ENCODE results near the gene PLLP. TPM values are rescaled to one million over a fixed set of nuclear protein-coding genes. Genes with fewer than 3 reads are reported as not detected.

The PLLP gene
- polyA plus RNA-seq, 4 donors = 18.6 to 33.5 (median 21.6) TPM

DNA sequence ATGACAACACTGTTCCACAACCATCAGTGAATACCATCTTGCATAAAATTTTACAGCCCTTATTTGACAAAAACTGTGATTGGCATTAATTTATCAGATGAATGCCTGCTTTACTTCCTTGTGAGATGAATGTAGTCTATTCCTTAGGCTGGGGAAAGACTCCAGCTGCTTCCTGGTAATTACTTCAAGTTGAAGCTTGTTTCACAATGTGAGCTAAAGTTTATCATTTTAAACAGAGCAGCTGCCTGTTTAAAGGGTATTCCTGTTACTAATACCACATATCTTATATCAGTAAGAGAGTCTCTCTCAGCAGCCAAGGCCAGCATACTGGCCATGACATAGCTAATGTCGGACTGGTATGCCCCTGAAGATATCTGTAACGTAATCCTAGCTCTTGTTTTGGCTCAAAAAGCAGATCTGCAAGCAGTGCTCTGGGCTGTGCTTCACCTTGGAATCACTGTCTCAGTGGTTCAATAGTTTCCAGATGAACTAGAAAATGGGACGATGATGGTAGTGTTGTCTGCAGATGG lies 52.6 kb downstream of the PLLP start:
- no peak for DNase-seq (ENCODE audit: low read depth in 4 of 4, low spot score in 2 of 4)

DNA sequence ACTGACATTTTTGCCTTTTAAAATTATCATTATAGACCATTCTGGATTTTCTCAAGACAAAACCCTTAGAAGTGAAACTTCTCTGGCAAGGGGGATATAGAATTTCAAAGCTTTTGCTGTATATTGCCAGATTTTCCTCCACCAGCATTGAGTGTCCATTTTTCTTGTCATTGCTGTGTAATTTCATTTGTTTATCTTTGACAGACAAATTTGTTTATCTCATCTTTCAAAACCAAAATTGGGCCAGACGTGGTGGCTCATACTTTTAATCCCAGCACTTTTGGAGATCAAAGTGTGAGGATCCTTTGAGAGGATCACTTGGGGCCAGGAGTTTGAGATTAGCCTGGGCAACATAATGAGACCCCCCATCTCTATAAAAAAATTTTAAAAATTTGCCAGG lies 55.4 kb downstream of the PLLP start:
- no peak for DNase-seq (ENCODE audit: low read depth in 4 of 4, low spot score in 2 of 4)

DNA sequence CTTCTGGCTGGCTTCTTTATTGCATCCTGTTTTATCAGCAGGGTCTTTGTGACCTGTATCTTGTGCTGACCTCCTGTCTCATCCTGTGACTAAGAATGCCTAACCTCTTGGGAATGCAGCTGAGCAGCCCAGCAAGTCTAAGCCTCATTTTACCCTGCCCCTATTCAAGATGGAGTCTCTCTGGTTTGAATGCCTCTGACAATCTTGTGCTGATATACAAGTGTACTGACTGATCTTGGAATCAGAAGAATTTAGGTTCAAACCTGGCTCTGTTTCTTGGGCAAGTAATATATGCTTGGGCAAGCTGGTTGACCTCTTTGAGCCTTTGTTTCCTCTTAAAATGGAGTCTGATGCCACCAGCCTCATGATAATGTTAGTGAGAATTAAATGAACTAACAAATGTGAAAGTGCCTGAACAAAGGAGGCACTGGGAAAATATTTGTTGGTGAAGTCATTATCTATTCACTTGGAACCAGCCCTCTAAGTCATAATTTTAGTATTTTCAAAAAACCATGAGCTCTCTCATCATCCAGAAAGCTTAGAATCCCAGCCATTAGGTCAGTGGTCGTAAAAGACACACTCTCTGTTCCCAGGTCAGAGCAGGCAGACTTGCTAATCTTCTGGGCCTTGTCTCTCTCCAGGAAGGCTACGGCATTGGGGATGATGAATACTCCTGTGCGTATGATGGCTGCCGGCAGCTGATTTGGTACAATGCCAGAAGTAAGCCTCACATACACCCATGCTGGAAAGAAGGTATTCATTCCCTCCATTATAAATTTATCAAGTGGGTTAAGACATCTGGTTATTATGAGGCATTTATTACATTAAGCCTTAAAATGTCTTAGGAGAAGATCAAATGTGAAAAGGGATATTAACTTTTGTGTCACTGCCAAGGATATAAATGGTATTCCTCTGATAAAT lies 57.5 kb downstream of the PLLP start:
- no peak for DNase-seq (ENCODE audit: low read depth in 4 of 4, low spot score in 2 of 4)

DNA sequence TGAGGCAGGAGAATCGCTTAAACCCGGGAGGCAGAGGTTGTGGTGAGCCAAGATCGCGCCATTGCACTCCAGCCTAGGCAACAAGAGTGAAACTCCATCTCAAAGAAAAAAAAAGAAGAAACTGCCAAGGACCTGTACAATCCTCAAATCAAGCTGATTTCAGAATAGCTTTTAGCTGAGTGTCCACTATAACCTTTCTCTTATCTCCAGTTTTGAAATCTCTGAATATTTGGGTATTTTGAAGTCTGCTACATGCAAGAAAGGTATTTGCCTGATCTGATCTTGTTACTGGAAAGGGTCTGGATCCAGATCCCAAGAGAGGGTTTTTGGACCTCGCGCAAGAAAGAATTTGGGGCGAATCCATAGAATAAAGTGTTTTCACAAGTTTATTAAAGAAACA lies 58.5 kb downstream of the PLLP start:
- DNase-seq (ENCODE audit: low read depth in 4 of 4, low spot score in 2 of 4) = no peak

DNA sequence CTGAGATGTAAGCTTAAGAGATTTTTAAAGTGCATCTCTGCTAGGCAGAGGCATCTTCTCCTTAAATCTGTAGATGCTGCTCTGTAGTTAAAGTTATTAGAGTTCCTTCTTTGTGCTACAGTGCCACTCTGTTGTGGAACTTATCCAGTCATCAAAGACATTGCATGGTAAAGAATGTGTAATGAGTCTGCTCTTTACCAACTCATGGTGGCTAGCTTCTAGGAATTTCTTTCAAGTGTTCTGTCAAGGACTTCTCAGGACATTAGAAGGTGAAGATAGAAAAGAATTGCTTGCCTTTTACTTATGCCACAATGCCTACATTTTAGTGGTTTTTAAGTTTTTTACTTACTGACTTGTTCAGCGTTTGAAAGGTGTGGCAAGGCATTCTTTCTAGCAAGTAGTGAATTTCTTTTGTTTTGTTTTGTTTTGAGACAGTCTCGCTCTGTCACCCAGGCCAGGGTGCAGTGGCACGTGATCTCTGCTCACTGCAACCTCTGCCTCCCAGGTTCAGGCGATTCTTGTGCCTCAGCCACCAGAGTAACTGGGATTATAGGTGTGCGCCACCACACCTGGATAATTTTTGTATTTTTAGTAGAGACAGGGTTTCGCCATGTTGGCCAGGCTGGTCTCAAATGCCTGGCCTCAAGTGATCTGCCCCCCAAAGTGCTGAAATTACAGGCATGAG lies 59.7 kb downstream of the PLLP start:
- DNase-seq (ENCODE audit: low read depth in 4 of 4, low spot score in 2 of 4) = no peak

DNA sequence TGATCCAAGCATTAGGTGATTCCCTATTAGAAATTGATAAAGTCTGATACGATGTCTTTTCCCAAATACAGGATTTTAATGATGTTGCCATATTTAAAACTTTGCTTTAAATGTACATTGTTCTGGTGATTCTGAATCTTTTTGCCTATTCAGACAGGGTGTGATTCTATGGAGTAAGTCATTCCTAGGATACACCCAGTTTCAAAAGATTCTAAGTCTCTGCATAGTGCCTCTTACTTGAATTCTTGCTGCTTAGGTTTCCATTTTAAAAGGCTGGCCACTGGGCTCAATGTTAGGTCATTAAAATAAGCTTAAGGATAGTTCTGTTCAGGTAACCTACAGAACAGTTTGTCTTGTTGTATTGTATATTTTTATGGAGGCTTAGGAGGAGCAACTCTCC lies 61.4 kb downstream of the PLLP start:
- DNase-seq (ENCODE audit: low read depth in 4 of 4, low spot score in 2 of 4) = no peak

DNA sequence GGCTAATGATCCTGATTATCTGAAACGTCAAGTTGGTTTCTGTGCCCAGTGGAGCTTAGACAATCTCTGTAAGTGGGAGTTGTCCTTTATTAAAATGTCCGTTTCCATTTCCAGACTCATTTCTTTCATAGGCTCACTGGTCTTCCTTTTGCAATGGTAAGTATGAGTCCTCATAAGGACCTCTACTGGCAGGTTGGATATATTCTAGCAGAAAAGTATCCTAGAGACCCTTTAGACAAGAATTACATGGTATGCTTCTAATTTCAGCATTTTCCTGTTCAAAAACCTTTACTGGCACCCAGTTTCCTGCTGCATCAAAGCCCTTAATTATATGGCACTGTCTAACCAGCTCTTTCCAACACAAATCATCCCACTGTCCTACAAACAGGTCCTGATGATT lies 67.5 kb downstream of the PLLP start:
- DNase-seq (ENCODE audit: low read depth in 4 of 4, low spot score in 2 of 4) = no peak

DNA sequence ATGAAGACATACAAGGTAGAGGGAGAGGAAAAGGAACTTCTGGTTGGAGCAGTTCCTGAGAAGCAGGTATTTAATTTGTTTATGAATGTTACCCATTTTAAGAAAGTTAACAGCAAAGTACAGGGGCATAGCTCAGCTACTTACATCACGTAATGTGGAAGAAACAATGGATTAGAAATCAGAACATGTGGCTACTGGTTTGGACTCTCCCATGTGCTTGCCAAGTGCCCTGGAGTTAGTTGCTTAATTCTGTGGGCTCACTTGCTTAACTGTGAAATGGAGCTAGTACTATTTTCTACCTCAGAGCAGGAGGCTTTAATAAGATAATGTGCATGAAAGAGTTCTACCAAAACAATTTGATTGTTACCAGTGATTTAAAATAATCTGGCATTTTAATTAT lies 71.0 kb downstream of the PLLP start:
- DNase-seq (ENCODE audit: low read depth in 4 of 4, low spot score in 2 of 4) = no peak

DNA sequence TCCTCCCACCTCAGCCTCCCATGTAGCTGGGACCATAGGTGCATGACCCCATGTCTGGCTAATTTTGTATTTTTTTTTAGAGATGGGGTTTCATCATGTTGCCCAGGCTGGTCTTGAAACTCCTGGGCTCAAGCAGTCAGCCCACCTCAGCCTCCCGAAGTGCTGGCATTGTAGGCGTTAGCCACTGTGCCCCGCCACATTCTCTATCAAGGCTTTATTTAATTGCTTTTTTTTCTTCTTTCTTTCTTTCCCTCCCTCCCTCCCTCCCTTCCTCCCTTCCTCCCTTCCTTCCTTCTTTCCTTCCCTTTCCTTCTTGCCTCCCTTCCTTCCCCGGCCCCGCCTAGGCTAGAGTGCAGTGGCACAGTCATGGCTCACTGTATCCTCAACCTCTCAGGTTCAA lies 74.7 kb downstream of the PLLP start:
- no peak for DNase-seq (ENCODE audit: low read depth in 4 of 4, low spot score in 2 of 4)

DNA sequence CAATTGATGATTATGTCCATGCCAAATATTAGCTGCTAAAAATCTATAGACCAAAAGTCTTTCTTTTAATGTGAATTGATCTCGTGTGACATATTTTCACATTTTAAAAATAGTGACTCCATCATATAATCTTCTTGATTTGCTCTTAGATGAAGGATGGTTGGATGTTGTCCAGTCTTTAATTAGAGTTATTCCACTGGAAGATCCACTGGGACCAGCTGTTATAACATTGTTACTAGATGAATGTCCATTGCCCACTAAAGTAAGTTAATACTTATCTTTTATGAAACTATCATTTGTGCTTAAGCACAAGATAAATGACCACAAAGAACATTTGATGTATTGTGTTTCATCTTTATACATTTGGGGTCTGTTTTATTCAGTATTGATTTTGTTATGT lies 75.5 kb downstream of the PLLP start:
- DNase-seq (ENCODE audit: low read depth in 4 of 4, low spot score in 2 of 4) = no peak

Other genes with a start within 250 kb of the PLLP start
- gene CPNE2, start 192.1 kb downstream of the PLLP start, polyA plus RNA-seq (ENCODE audit: insufficient read length in 4 of 4) = 10 to 100 TPM; 32.4 to 40.9 (median 38.8) TPM
- gene PSME3IP1, start 98.6 kb downstream of the PLLP start, polyA plus RNA-seq (ENCODE audit: insufficient read length in 4 of 4) = 100 to 1,000 TPM in 3 of 4 donors, 10 to 100 TPM in 1; 81.7 to 137 (median 121) TPM
- gene RSPRY1, start 98.3 kb downstream of the PLLP start, polyA plus RNA-seq (ENCODE audit: insufficient read length in 4 of 4) = 10 to 100 TPM; 39.7 to 47.8 (median 43.6) TPM
- 10 to 100 TPM; 70.0 to 82.8 (median 77.5) TPM for gene ARL2BP, start 39.4 kb downstream of the PLLP start, polyA plus RNA-seq (ENCODE audit: insufficient read length in 4 of 4)
- under 1 TPM; 0.04 to 0.19 (median 0.13) TPM for gene CCL22, start 74.1 kb upstream of the PLLP start, polyA plus RNA-seq (ENCODE audit: insufficient read length in 4 of 4)
- gene CX3CL1, start 87.8 kb upstream of the PLLP start, polyA plus RNA-seq (ENCODE audit: insufficient read length in 4 of 4) = 10 to 100 TPM; 24.6 to 48.4 (median 31.7) TPM
- under 1 TPM in 1 of 4 donors, not detected in 3; 0.25 TPM for gene CCL17, start 120.1 kb upstream of the PLLP start, polyA plus RNA-seq (ENCODE audit: insufficient read length in 4 of 4)
- gene CIAPIN1, start 162.7 kb upstream of the PLLP start, polyA plus RNA-seq (ENCODE audit: insufficient read length in 4 of 4) = 10 to 100 TPM; 92.4 to 96.9 (median 93.4) TPM
- 100 to 1,000 TPM in 2 of 4 donors, 10 to 100 TPM in 2; 96.9 to 115 (median 102) TPM for gene COQ9, start 162.8 kb upstream of the PLLP start, polyA plus RNA-seq (ENCODE audit: insufficient read length in 4 of 4)
- 10 to 100 TPM; 85.0 to 88.9 (median 86.3) TPM for gene POLR2C, start 178.0 kb upstream of the PLLP start, polyA plus RNA-seq (ENCODE audit: insufficient read length in 4 of 4)
- gene DOK4, start 201.8 kb upstream of the PLLP start, polyA plus RNA-seq (ENCODE audit: insufficient read length in 4 of 4) = 10 to 100 TPM; 31.7 to 40.0 (median 35.5) TPM

All from left renal cortex interstitium (tissue), 4 donors.